ENCODE measurements around the gene TUBA3E.

DNA sequence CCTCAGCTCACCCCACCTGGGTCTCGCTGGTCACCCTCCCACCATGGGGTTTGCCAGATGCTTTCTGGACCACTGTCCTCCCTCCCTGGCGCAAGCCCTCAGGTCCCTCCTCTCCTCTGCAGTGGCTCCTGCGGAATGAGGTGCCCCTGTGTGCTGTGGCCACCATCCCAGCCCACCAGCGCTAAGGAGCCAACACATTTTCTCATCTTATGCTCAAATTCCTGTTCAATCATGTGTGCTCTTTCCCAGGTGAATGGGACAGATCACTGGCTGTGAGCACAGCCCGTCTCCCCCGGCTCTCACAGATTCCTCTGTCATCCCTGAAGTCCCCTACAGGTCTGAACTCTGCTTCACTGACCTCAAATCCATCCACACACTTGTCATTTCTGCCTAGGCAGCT is 38.1 kb downstream of the TUBA3E start:
- TF ChIP-seq POLR2A (IDR thresholded peaks at IDR 0.05) = no peak
- TF ChIP-seq, protein P1, sequence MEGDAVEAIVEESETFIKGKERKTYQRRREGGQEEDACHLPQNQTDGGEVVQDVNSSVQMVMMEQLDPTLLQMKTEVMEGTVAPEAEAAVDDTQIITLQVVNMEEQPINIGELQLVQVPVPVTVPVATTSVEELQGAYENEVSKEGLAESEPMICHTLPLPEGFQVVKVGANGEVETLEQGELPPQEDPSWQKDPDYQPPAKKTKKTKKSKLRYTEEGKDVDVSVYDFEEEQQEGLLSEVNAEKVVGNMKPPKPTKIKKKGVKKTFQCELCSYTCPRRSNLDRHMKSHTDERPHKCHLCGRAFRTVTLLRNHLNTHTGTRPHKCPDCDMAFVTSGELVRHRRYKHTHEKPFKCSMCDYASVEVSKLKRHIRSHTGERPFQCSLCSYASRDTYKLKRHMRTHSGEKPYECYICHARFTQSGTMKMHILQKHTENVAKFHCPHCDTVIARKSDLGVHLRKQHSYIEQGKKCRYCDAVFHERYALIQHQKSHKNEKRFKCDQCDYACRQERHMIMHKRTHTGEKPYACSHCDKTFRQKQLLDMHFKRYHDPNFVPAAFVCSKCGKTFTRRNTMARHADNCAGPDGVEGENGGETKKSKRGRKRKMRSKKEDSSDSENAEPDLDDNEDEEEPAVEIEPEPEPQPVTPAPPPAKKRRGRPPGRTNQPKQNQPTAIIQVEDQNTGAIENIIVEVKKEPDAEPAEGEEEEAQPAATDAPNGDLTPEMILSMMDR (IDR thresholded peaks at IDR 0.05) = no peak

Measured in lower leg skin (tissue), 3 donors.